Neural crest cell (in vitro differentiated cells): Measurements from ENCODE around the gene NGDN. TPM values are rescaled to one million over a fixed set of nuclear protein-coding genes. Genes with fewer than 3 reads are reported as not detected.

Experiments
- DNase-seq: peaks from one replicate; pipeline ENCODE4 v3.0.0; 2021; ENCODE audit warnings: low read depth, mixed read lengths, low spot score
- H3K27ac Mint-ChIP-seq: one replicate; pipeline ENCODE4 v1.8.0; 2021; ENCODE audit warnings: mild to moderate bottlenecking, mixed read lengths; ENCODE audit not compliant: unreplicated experiment
- H3K27me3 Mint-ChIP-seq: 2 replicates; pipeline ENCODE4 v1.8.0; 2021; ENCODE audit warnings: low read depth, mild to moderate bottlenecking, mixed read lengths
- H3K36me3 Mint-ChIP-seq: 2 replicates; pipeline ENCODE4 v1.8.0; 2021; ENCODE audit warnings: low read depth, mild to moderate bottlenecking, mixed read lengths
- H3K4me1 Mint-ChIP-seq: 2 replicates; pipeline ENCODE4 v1.8.0; 2021; ENCODE audit warnings: mixed read lengths
- H3K4me3 Mint-ChIP-seq: one replicate; pipeline ENCODE4 v1.8.0; 2021; ENCODE audit warnings: mild to moderate bottlenecking, mixed read lengths
- H3K9me3 Mint-ChIP-seq: 2 replicates; pipeline ENCODE4 v1.8.0; 2021; ENCODE audit warnings: mixed read lengths
- CTCF ChIP-seq: fragments of 200-600 bp; sonication (generic); conservative IDR thresholded peaks from 2 replicates; pipeline ENCODE4 v1.5.0; 2021; ENCODE audit warnings: antibody characterized with exemption, mild to moderate bottlenecking
- total RNA-seq: library from RNA; stranded (reverse); gene quantifications from 2 replicates; pipeline ENCODE4 v1.2.1, GENCODE V29; 2021

Gene NGDN
- total RNA-seq, 1 donor from 2014 or later, result 53.3 TPM

DNA sequence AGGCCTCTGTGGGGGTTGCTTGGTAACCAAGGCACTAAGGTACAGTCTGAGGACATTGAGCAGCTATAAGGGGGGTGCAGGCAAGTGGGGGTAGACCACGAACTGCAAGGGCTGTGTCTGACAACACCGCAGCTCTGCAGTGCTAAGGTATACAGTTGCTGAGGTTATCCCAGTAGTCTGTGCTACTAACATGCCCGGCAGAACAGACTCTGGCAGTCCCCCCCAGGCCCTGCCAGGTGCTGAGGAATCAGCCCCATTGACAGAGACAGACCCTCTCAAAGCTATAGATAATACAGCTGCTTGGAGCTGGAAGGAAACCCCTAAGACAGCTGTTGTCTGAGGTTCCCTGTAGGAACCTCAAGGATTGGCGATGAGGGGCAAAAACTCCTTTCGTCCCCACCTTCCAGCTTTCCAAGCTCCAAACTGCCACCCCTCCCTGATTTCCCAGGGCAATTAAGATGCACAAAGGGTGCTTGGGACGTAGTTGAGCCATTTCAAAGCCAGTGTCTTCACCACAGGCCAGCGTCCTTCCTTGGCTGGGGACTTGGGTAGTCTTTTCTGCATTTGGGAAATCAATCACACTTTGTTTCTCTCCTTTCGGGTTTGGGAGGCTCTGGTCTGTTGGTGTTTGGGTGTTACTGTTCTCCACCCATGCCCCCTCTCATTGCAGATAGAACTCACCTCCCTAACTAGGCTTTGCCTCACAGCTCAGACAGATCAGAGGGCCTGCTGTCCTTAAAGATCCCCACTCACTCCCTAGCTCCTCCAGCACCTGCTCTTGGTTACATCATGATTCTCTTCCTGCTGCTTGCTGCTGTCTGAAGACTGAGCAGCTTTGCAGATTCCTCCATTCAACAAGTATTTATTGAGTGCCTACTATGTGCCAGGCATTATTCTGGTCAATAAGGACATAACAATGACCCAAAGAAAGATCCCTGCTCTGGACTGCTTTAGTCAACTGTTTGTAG lies 32.1 kb upstream of the NGDN start:
- no peak for DNase-seq
- peaks cover 4% of the 10 kb centered on the region for H3K27me3 Mint-ChIP-seq
- no peaks in the 10 kb centered on the region for H3K36me3 Mint-ChIP-seq
- H3K27ac Mint-ChIP-seq, result no peak overlapping the region
- no peaks in the 10 kb centered on the region for H3K9me3 Mint-ChIP-seq
- H3K4me3 Mint-ChIP-seq, result no peak overlapping the region
- H3K4me1 Mint-ChIP-seq, result peaks cover 41% of the 10 kb centered on the region
- TF ChIP-seq CTCF, result no peak

- no peak for DNase-seq
- peak overlapping the region; percentile 97 for H3K27ac Mint-ChIP-seq
- peaks cover 4% of the 10 kb centered on the region for H3K27me3 Mint-ChIP-seq
- H3K4me1 Mint-ChIP-seq, result peaks cover 50% of the 10 kb centered on the region
- no peaks in the 10 kb centered on the region for H3K36me3 Mint-ChIP-seq
- no peaks in the 10 kb centered on the region for H3K9me3 Mint-ChIP-seq
- no peak overlapping the region for H3K4me3 Mint-ChIP-seq
- TF ChIP-seq CTCF, result no peak
These were observed 31.2 kb upstream of the NGDN start for GRCh38 chr14:23438101-23438971.

DNA sequence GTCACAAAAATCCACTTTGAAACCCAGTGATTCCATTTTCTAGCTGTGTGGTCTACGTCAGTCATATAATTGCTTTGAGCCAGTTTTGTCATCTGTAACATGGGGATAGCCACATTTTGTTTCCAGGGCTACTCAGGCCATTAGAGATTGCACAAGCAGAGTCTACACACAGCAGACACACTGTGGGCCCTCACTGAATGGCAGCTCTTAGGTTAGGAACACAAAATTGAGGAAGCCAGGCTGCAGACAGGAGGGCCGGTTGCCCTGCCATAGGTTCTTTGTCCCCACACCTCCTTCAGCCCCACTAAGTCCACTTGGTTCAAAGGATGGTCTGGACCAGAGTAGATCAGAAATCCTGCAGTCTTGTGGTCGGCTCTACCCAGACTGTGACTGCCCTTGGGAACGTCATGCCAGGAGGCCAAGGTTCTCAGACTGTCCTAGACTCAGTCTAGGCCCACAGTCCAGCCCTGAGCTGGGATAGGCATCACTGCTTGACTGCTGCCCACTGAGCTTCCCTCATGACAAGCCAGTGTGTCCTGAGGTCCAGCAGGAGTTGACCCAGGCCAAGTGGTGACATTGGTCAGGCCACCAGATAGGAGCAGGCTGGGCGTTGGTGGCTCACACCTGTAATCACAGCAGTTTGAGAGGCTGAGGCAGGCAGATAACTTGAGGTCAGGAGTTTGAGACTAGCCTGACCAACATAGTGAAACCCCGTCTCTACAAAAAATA lies 30.2 kb upstream of the NGDN start:
- Mint-ChIP-seq H3K36me3 (no peaks in the 10 kb centered on the region), H3K9me3 (no peaks in the 10 kb centered on the region), H3K27me3 (peaks cover 2% of the 10 kb centered on the region), H3K4me3 (no peak overlapping the region), H3K4me1 (peaks cover 50% of the 10 kb centered on the region), H3K27ac (peak overlapping the region; percentile 97)
- TF ChIP-seq CTCF, result no peak
- DNase-seq, result no peak

- DNase-seq, result no peak
These were observed 28.4 kb upstream of the NGDN start for GRCh38 chr14:23441076-23441475.

More at GRCh38 chr14:23441076-23441475, 28.4 kb upstream of the NGDN start:
- no peaks in the 10 kb centered on the region for H3K9me3 Mint-ChIP-seq
- TF ChIP-seq CTCF, result no peak
- no peak overlapping the region for H3K4me3 Mint-ChIP-seq
- peaks cover 38% of the 10 kb centered on the region for H3K4me1 Mint-ChIP-seq
- H3K36me3 Mint-ChIP-seq, result no peaks in the 10 kb centered on the region
- H3K27ac Mint-ChIP-seq, result no peak overlapping the region
- H3K27me3 Mint-ChIP-seq, result no peaks in the 10 kb centered on the region
